ENCODE results near the gene GPR39. TPM values are rescaled to one million over a fixed set of nuclear protein-coding genes. Genes with fewer than 3 reads are reported as not detected.

Gene GPR39
- total RNA-seq, 1 donor from 2014 or later = not detected

GRCh38 chr2:132581991-132582738 lies 165.6 kb downstream of the GPR39 start:
- intact Hi-C loops (cut with DNase I) = no loop called here
- DNase-seq (no peak), ATAC-seq (ENCODE audit: poor library complexity) (no peak)

GRCh38 chr2:132583666-132584360 lies 167.2 kb downstream of the GPR39 start:
- no peak for ATAC-seq (ENCODE audit: poor library complexity)
- DNase-seq = no peak
- intact Hi-C loops (cut with DNase I) = no loop called here

- no peak for DNase-seq
- no peak for ATAC-seq (ENCODE audit: poor library complexity)
- intact Hi-C loops (cut with DNase I) = no loop called here
Measured at GRCh38 chr2:132584976-132585817, 168.6 kb downstream of the GPR39 start.

DNA sequence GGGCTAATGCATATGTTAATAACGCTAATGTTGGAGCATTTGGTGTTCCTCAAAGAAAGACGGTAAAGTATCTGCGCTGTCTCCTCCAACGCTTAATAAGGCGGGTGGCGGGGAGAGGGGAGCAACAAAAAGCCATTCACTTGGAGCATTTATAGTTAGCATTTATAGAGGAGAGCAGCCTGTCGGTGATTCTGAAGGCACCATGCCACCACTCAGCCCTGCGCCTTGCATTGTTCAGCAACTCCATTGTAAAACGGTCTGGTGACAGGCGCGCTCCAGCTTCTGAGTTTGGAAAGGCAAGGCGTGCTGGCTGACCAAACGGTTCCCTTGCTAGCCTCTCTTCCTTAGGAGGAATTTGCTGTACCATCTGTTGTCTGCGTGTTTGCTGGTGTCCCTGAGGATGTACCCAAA lies 169.5 kb downstream of the GPR39 start:
- ATAC-seq (ENCODE audit: poor library complexity) = no peak
- DNase-seq = no peak
- intact Hi-C loops (cut with DNase I) = no loop called here

DNA sequence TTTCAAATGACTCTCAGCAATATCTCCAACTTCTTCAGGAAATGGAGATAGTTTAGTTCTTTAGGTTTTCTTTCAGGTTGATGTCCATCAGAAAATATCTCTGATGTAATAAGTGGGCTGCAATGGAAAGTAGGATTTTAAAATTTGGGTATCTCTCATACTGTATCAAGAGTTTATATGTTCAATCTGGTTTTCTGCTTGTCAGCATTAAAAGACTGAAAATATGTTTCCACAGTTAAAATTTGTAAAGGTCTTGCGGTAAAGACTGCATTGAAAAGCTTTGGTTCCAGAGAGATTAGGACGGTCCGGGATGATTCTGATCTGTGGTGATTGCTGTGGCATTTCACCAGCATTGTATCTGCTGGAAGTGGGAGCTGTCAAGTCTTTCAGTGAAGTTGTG lies 170.2 kb downstream of the GPR39 start:
- no peak for DNase-seq
- no peak for ATAC-seq (ENCODE audit: poor library complexity)

GRCh38 chr2:132588576-132588975 lies 172.0 kb downstream of the GPR39 start:
- DNase-seq = no peak
- ATAC-seq (ENCODE audit: poor library complexity) = no peak
- intact Hi-C loops (cut with DNase I) = no loop called here

More for the DNA sequence above, 170.2 kb downstream of the GPR39 start:
- intact Hi-C loops (cut with DNase I) = no loop called here

GRCh38 chr2:132589111-132589830 lies 172.7 kb downstream of the GPR39 start:
- ATAC-seq (ENCODE audit: poor library complexity) (no peak), DNase-seq (no peak)
- intact Hi-C loops (cut with DNase I) = no loop called here

DNA sequence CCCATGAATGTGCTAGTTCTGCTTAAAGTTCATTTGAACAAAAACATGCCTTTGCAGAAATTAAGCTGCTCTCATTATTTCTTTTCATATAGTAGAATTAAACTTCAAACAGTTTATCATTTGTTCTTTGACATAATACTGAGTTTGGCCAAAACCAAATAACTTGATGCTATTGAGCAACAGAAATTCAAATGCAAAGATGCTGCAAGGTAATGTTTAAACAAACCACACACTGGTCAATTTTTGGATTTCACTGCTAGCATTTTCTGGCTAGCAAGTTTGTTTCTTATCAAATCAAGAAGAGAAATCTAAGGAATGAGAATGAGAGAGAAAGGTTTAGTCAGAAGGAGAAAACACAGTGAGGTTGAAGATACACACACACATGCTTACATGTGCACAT lies 173.4 kb downstream of the GPR39 start:
- intact Hi-C loops (cut with DNase I) = no loop called here
- DNase-seq (no peak), ATAC-seq (ENCODE audit: poor library complexity) (no peak)

DNA sequence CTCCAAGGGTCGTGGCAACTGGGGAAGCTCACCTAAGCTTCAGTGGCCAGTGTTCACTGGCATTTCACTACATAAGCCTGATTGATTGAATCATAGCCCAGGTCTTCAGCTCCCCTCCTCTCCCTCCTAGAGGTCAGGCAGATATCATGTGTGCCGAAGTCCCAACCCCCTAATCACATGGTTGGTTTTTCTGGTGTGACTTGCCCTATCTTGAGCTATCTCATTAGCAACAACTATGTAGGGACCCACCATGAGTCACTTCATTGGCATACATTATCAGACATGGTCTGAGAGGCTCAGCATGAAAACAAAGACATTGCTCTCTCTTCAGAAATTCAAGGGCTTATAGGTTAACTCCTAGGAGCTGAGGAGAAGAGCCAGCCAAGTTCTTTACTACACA lies 176.6 kb downstream of the GPR39 start:
- no peak for ATAC-seq (ENCODE audit: poor library complexity)
- no peak for DNase-seq
- intact Hi-C loops (cut with DNase I) = no loop called here

DNA sequence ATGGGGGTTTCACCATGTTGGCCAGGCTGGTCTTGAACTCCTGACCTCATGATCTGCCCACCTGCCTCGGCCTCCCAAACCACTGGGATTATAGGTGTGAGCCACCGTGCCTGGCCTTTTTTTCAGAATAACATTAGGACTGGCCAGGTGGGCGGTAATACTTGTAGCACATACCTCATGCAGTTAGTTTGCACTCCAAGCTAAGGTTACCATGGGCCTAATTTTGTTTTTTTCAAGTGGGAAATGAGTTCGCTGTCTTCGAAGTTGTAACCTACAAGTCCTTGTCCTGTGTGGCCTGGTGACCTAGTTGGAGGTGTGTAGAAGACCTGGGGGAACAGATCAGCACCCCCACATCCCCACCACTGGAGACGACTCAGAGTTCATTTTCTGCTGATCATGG lies 178.6 kb downstream of the GPR39 start:
- intact Hi-C loops (cut with DNase I) = no loop called here
- DNase-seq (no peak), ATAC-seq (ENCODE audit: poor library complexity) (no peak)

- no peak for ATAC-seq (ENCODE audit: poor library complexity)
- DNase-seq = no peak
- intact Hi-C loops (cut with DNase I) = no loop called here
Measured at GRCh38 chr2:132595693-132596092, 179.1 kb downstream of the GPR39 start.

DNA sequence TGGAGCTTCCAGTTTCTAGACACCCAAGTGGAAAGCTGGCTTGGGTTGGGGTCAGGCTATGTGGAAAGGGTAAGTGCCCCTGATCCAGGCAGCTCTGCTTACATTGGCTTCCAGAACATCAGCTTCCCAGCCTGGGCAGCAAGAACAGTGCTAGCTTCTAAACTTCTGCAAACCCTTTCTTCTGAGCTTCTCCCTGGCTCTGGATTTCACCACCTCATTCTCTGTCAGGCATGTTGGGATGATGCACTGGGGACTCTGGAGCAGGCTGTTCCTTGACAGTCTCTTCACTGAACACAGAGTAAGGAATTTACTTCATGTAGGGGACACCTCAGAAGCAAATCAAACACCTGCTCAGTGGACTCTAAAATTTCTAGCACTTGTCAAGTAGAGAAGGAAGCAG lies 180.6 kb downstream of the GPR39 start:
- DNase-seq = no peak
- intact Hi-C loops (cut with DNase I) = no loop called here
- ATAC-seq (ENCODE audit: poor library complexity) = no peak

- ATAC-seq (ENCODE audit: poor library complexity) (no peak), DNase-seq (no peak)
- intact Hi-C loops (cut with DNase I) = no loop called here
Measured at GRCh38 chr2:132597831-132598230, 181.2 kb downstream of the GPR39 start.

- intact Hi-C loops (cut with DNase I) = no loop called here
- ATAC-seq (ENCODE audit: poor library complexity) = no peak
- DNase-seq = no peak
Measured at GRCh38 chr2:132598536-132598935, 181.9 kb downstream of the GPR39 start.

- DNase-seq (no peak), ATAC-seq (ENCODE audit: poor library complexity) (no peak)
- intact Hi-C loops (cut with DNase I) = no loop called here
Measured at GRCh38 chr2:132599556-132599955, 183.0 kb downstream of the GPR39 start.

DNA sequence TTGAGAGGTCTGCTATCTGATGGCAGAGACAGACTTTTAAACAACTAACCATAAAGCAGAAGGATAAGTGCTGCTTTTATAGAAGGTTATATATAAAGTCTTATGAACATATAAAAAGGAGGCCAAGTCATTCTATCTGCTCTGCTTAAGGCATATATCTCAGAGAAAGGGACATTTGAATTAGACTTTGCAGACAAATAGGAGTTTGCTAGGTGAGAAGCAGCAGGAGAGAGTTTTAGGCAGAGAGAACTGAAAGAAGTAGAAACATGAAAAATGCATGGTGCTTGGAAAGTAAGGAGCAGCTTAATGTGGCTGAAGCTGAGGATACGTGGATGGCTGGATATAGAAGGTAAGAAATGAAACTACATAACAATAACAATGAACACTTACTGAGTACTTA lies 188.0 kb downstream of the GPR39 start:
- ATAC-seq (ENCODE audit: poor library complexity) = no peak
- intact Hi-C loops (cut with DNase I) = no loop called here
- DNase-seq = no peak

- no peak for ATAC-seq (ENCODE audit: poor library complexity)
- no peak for DNase-seq
- intact Hi-C loops (cut with DNase I) = no loop called here
Measured at GRCh38 chr2:132605236-132606180, 188.9 kb downstream of the GPR39 start.

DNA sequence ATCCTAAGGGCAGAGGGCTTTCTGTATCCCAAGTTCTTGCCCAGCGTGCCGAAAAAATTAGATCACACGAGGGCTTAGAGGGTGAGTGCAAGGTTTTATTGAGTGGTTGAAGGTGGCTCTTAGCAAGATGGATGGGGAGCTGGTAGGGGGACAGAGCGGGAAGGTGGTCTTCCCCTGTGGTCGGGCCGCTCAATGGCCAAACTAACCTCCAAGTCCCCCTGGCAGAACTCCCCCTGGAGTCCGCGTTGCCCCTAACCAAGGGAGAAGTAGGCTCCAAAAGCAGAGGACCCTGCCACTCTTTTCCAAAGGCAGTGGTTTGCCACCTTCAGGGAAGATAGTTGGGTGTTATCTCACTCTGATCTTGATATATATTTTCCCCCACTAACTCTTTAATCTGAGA lies 190.0 kb downstream of the GPR39 start:
- DNase-seq = no peak
- ATAC-seq (ENCODE audit: poor library complexity) = no peak
- intact Hi-C loops (cut with DNase I) = no loop called here
